Measurements from ENCODE around the gene FAM53A. TPM values are rescaled to one million over a fixed set of nuclear protein-coding genes. Genes with fewer than 3 reads are reported as not detected.

FAM53A gene
- total and polyA plus RNA-seq, 10 of the 15 experiments (the other 5 are each of a cell fraction or from before 2014, with no cell fraction given), result 0.02 to 0.87 (median 0.38) TPM; not detected in 2

- TF ChIP-seq, protein P1, sequence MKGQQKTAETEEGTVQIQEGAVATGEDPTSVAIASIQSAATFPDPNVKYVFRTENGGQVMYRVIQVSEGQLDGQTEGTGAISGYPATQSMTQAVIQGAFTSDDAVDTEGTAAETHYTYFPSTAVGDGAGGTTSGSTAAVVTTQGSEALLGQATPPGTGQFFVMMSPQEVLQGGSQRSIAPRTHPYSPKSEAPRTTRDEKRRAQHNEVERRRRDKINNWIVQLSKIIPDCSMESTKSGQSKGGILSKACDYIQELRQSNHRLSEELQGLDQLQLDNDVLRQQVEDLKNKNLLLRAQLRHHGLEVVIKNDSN (IDR thresholded peaks at IDR 0.05; ENCODE audit: borderline replicate concordance, extremely low read length, insufficient read depth, low read depth, low read length), result no peak
- TF ChIP-seq NRF1 (conservative IDR thresholded peaks at IDR 0.05; ENCODE audit: low read depth, low read length), result no peak
- no peak for TF ChIP-seq CEBPB (IDR thresholded peaks at IDR 0.05; ENCODE audit: borderline replicate concordance in 1 of 2, low read depth in 2 of 2, low read length in 2 of 2)
Observed at GRCh38 chr4:1622956-1623355, 61.2 kb downstream of the FAM53A start (continued).

DNA sequence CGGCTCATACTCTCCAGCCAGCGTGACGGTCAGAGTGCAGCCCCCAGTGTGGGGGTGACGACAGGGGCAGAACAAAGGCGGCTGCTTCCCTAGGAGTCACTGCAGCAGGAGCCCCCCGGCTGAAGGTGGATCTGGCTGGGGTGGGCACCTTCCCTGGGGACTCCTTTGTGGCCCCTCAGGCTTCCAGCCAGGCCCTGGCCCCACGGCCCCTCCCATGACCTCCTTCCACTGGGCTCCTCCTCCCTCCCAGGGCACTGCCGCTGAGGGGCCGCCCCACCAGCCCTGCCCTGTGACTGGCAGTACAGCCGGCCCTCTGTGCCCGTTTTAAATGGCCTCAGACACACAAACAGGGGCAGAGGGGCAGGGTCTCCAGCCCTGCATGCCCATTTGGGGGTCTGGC is 61.9 kb downstream of the FAM53A start:
- Histone ChIP-seq H3K4me1 (ENCODE audit: control insufficient read depth, insufficient read depth, low read length) (no peaks in the 10 kb centered on the region), H3K4me3 (no peak overlapping the region), H3K27me3 (replicated peaks in 1 of 2; ENCODE audit: control insufficient read depth in 2 of 2, insufficient read depth in 2 of 2, low read length in 1 of 2) (no peaks in the 10 kb centered on the region), H3K9me3 (replicated peaks; ENCODE audit: control insufficient read depth, insufficient read depth, low read length) (peaks cover 3% of the 10 kb centered on the region; the same call in 1 of the 3 replicates), H4K20me1 (ENCODE audit: control insufficient read depth, insufficient read depth) (no peaks in the 10 kb centered on the region), H3K79me2 (ENCODE audit: control insufficient read depth, insufficient read depth, low read length) (no peaks in the 10 kb centered on the region), H3K4me2 (ENCODE audit: control insufficient read depth, insufficient read depth) (no peak overlapping the region), H3K36me3 (ENCODE audit: control insufficient read depth in 2 of 2, insufficient read depth in 2 of 2, low read length in 1 of 2) (no peaks in the 10 kb centered on the region), H2AFZ (ENCODE audit: control insufficient read depth, low read depth, low read length) (no peak overlapping the region), H3K27ac (ENCODE audit: control insufficient read depth, insufficient read depth) (no peak overlapping the region), H3K9ac (ENCODE audit: control insufficient read depth, insufficient read depth, low read length) (no peak overlapping the region)
- in situ Hi-C loops (cut with MboI), result no loop called here
- intact Hi-C loops (cut with micrococcal nuclease; ENCODE audit: unreplicated experiment), result no loop called here
- SMC1A ChIA-PET (ENCODE audit: uncharacterized antibody, unreplicated experiment), result no interaction called here
- no peak for FAIRE-seq
- no peak for ATAC-seq
- RAD21 ChIA-PET (ENCODE audit: unreplicated experiment), result no interaction called here
- CTCF ChIA-PET, result no interaction called here
- WGBS (ENCODE audit: insufficient coverage, insufficient replicate concordance, low lambda C conversion rate, missing lambda C conversion rate), result 47% methylated on average over 11 of the region's 11 CpGs
- no peak for DNase-seq (ENCODE audit: low read depth, low spot score)
- BruUV-seq (replicated peaks), result no TSS peak
- POLR2A ChIA-PET, result no interaction called here
- TF ChIP-seq RCOR1 (conservative IDR thresholded peaks at IDR 0.05; ENCODE audit: low read depth, low read length) (no peak), YY1 (IDR thresholded peaks at IDR 0.05; ENCODE audit: low read depth, low read length) (no peak), BACH1 (IDR thresholded peaks at IDR 0.05; ENCODE audit: borderline replicate concordance) (no peak), CHD4 (IDR thresholded peaks at IDR 0.05) (no peak), BCL11A (IDR thresholded peaks at IDR 0.05; ENCODE audit: low read depth, low read length) (no peak), HDAC2 (IDR thresholded peaks at IDR 0.05) (no peak), SREBF2 (IDR thresholded peaks at IDR 0.05; ENCODE audit: low read length) (no peak), USF2 (IDR thresholded peaks at IDR 0.05; ENCODE audit: borderline replicate concordance, low read depth, low read length) (no peak), SIX5 (IDR thresholded peaks at IDR 0.05; ENCODE audit: low read depth, low read length, severe bottlenecking) (no peak), TCF3 (IDR thresholded peaks at IDR 0.05; ENCODE audit: borderline replicate concordance, insufficient read depth, low read depth, low read length) (no peak), MLLT1 (IDR thresholded peaks at IDR 0.05) (no peak), SREBF1 (IDR thresholded peaks at IDR 0.05; ENCODE audit: low read length) (no peak)
- TF ChIP-seq, protein P2, sequence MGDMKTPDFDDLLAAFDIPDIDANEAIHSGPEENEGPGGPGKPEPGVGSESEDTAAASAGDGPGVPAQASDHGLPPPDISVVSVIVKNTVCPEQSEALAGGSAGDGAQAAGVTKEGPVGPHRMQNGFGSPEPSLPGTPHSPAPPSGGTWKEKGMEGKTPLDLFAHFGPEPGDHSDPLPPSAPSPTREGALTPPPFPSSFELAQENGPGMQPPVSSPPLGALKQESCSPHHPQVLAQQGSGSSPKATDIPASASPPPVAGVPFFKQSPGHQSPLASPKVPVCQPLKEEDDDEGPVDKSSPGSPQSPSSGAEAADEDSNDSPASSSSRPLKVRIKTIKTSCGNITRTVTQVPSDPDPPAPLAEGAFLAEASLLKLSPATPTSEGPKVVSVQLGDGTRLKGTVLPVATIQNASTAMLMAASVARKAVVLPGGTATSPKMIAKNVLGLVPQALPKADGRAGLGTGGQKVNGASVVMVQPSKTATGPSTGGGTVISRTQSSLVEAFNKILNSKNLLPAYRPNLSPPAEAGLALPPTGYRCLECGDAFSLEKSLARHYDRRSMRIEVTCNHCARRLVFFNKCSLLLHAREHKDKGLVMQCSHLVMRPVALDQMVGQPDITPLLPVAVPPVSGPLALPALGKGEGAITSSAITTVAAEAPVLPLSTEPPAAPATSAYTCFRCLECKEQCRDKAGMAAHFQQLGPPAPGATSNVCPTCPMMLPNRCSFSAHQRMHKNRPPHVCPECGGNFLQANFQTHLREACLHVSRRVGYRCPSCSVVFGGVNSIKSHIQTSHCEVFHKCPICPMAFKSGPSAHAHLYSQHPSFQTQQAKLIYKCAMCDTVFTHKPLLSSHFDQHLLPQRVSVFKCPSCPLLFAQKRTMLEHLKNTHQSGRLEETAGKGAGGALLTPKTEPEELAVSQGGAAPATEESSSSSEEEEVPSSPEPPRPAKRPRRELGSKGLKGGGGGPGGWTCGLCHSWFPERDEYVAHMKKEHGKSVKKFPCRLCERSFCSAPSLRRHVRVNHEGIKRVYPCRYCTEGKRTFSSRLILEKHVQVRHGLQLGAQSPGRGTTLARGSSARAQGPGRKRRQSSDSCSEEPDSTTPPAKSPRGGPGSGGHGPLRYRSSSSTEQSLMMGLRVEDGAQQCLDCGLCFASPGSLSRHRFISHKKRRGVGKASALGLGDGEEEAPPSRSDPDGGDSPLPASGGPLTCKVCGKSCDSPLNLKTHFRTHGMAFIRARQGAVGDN (IDR thresholded peaks at IDR 0.05), result no peak

All from GM12878 (cell line).